ENCODE data around the gene TNFRSF11A. TPM values are rescaled to one million over a fixed set of nuclear protein-coding genes. Genes with fewer than 3 reads are reported as not detected.

Gene TNFRSF11A
- 0.09 and 0.14 TPM in 2 replicates for total RNA-seq

GRCh38 chr18:62324917-62325805 is at the start of gene TNFRSF11A:
Gene TNFRSF11A (plus strand): TSS chr18:62325310. CDS start chr18:62325353, 43 bp downstream.

Other genes starting within 250 kb of the TNFRSF11A start
- 43.2 and 59.4 TPM in 2 replicates for gene PIGN, start 138.3 kb upstream of the TNFRSF11A start, total RNA-seq
- gene RELCH, start 138.1 kb upstream of the TNFRSF11A start, total RNA-seq, result 22.8 and 24.9 TPM in 2 replicates
- 3.0 and 8.2 TPM in 2 replicates for gene ZCCHC2, start 197.7 kb downstream of the TNFRSF11A start, total RNA-seq